ENCODE results near the gene DOCK8.

DNA sequence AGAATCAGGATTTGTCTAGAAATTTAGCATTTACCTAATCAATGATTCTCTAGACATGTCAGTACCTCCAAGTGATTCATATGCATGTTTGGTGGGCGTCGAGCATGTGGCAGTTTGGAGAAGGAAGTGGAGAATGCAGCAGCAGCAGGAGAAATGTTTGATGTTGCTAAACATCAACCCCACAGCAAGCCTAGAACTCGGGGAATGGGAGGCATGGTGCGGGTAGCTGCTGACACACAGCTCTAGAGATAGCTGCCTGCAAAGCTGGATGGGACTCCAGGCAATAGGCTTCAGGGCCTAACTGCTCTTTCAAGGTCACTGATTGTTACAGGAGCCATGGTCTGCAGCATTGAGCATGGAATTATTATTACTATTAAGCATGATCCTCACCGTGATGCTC is 137.3 kb downstream of the DOCK8 start:
- TF ChIP-seq, protein P1, sequence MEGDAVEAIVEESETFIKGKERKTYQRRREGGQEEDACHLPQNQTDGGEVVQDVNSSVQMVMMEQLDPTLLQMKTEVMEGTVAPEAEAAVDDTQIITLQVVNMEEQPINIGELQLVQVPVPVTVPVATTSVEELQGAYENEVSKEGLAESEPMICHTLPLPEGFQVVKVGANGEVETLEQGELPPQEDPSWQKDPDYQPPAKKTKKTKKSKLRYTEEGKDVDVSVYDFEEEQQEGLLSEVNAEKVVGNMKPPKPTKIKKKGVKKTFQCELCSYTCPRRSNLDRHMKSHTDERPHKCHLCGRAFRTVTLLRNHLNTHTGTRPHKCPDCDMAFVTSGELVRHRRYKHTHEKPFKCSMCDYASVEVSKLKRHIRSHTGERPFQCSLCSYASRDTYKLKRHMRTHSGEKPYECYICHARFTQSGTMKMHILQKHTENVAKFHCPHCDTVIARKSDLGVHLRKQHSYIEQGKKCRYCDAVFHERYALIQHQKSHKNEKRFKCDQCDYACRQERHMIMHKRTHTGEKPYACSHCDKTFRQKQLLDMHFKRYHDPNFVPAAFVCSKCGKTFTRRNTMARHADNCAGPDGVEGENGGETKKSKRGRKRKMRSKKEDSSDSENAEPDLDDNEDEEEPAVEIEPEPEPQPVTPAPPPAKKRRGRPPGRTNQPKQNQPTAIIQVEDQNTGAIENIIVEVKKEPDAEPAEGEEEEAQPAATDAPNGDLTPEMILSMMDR (IDR thresholded peaks at IDR 0.05) = no peak
- TF ChIP-seq POLR2A (IDR thresholded peaks at IDR 0.05) = no peak
